ES-I3 (cell line): Measurements from ENCODE around the gene CEP112.
"Not testable (repeated sequence)": the region's sequence is repeated elsewhere in the genome, so short reads cannot be mapped to it uniquely, and the experiment has no call there.

Experiments used
- H3K36me3 ChIP-seq: 2 replicates; pipeline ENCODE4 v1.6.1; 2013; ENCODE audit warnings: mild to moderate bottlenecking, low read length, control low read depth, moderate library complexity; ENCODE audit not compliant: insufficient read depth
- H3K4me1 ChIP-seq: 2 replicates; pipeline ENCODE4 v1.6.1; 2013; ENCODE audit warnings: mild to moderate bottlenecking, control low read depth, low read length; ENCODE audit not compliant: insufficient read depth
- H3K9ac ChIP-seq: 2 replicates; pipeline ENCODE4 v1.6.1; 2013; ENCODE audit warnings: low read depth, mild to moderate bottlenecking, low read length, moderate library complexity
- H3K9me3 ChIP-seq: 2 replicates; pipeline ENCODE4 v1.6.1; 2013; ENCODE audit warnings: mild to moderate bottlenecking, low read length, moderate library complexity; ENCODE audit not compliant: control insufficient read depth, insufficient read depth

The CEP112 gene

GRCh38 chr17:66098040-66098439 is 93.9 kb downstream of the CEP112 start:
- Histone ChIP-seq H3K36me3 (no peaks in the 10 kb centered on the region), H3K9ac (no peak overlapping the region), H3K4me1 (no peaks in the 10 kb centered on the region), H3K9me3 (no peaks in the 10 kb centered on the region)

DNA sequence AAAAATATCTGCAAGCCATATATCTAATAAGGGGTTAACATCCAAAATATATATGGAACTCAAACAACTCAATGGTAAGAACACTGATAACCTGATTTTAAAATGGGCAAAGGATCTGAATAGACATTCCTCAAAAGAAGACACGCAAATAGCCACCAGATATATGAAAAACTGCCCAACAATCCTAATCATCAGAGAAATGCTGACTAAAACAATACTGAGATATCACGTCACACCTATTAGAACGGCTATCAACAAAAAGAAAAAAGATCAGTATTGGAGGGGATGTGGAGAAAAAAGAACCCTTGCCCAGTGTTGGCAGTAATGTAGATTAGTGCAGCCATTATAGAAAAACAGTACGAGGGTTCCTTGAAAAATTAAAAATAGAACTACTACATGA is 97.2 kb downstream of the CEP112 start:
- no peaks in the 10 kb centered on the region; the same call in 1 of the 2 replicates for H3K9me3 ChIP-seq
- no peak overlapping the region for H3K9ac ChIP-seq
- no peaks in the 10 kb centered on the region for H3K36me3 ChIP-seq
- no peaks in the 10 kb centered on the region for H3K4me1 ChIP-seq

- no peaks in the 10 kb centered on the region for H3K4me1 ChIP-seq
- peaks cover 4% of the 10 kb centered on the region for H3K9me3 ChIP-seq
- H3K36me3 ChIP-seq: 0 out of 2 replicates have a peak, but pooled peaks cover 4% of the 10 kb centered on the region
- H3K9ac ChIP-seq: no peak overlapping the region
Observed at GRCh38 chr17:66091445-66092080, 100.4 kb downstream of the CEP112 start.

- no peaks in the 10 kb centered on the region for H3K4me1 ChIP-seq
Observed at GRCh38 chr17:66089764-66090163, 102.2 kb downstream of the CEP112 start.

GRCh38 chr17:66088173-66088572 is 103.8 kb downstream of the CEP112 start:
- Histone ChIP-seq H3K4me1 (no peaks in the 10 kb centered on the region), H3K9ac (no peak overlapping the region), H3K9me3 (peaks cover 4% of the 10 kb centered on the region), H3K36me3 (0 out of 2 replicates have a peak, but pooled peaks cover 4% of the 10 kb centered on the region)

More at GRCh38 chr17:66089764-66090163, 102.2 kb downstream of the CEP112 start:
- Histone ChIP-seq H3K36me3 (0 out of 2 replicates have a peak, but pooled peaks cover 4% of the 10 kb centered on the region), H3K9ac (no peak overlapping the region), H3K9me3 (peaks cover 4% of the 10 kb centered on the region)

- Histone ChIP-seq H3K36me3 (0 out of 2 replicates have a peak, but pooled peaks cover 4% of the 10 kb centered on the region), H3K9me3 (peaks cover 4% of the 10 kb centered on the region), H3K9ac (no peak overlapping the region), H3K4me1 (no peaks in the 10 kb centered on the region)
Observed at GRCh38 chr17:66087073-66087472, 104.9 kb downstream of the CEP112 start.

GRCh38 chr17:66085221-66085620 is 106.7 kb downstream of the CEP112 start:
- peaks cover 4% of the 10 kb centered on the region for H3K9me3 ChIP-seq
- H3K36me3 ChIP-seq: 0 out of 2 replicates have a peak, but pooled peaks cover 4% of the 10 kb centered on the region
- no peaks in the 10 kb centered on the region for H3K4me1 ChIP-seq
- H3K9ac ChIP-seq: no peak overlapping the region

GRCh38 chr17:66080670-66081069 is 111.3 kb downstream of the CEP112 start:
- not testable (repeated sequence) for H3K9me3 ChIP-seq, H3K9ac ChIP-seq, H3K4me1 ChIP-seq, H3K36me3 ChIP-seq

DNA sequence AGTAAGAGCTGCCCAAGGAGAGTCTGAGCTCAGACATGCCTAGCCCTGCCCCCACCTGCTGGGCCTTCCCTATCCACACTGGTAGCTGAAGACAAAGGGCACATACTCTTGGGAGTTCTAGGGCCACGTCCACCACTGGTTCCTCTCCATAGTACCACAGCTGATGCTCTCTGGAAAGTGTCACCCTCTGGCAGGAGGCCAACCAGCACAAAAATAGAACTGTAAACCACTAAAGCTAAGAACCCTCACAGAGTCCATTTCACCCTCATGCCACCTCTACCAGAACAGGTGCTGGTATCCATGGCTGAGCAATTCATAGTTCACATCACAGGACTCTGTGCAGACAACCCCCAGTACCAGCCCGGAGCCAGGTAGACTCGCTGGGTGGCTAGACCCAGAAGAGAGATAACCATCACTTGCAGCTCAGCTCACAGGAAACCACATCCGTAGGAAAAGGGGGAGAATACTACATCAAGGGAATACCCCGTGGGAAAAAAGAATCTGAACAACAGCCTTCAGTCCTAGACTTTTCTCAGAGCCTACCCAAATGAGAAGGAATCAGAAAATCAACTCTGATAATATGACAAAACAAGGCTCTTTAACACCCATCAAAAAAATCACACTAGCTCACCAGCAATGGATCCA is 115.3 kb downstream of the CEP112 start:
- H3K9ac ChIP-seq: no peak overlapping the region
- no peaks in the 10 kb centered on the region for H3K4me1 ChIP-seq
- H3K9me3 ChIP-seq: no peaks in the 10 kb centered on the region; the same call in 1 of the 2 replicates
- no peaks in the 10 kb centered on the region for H3K36me3 ChIP-seq

DNA sequence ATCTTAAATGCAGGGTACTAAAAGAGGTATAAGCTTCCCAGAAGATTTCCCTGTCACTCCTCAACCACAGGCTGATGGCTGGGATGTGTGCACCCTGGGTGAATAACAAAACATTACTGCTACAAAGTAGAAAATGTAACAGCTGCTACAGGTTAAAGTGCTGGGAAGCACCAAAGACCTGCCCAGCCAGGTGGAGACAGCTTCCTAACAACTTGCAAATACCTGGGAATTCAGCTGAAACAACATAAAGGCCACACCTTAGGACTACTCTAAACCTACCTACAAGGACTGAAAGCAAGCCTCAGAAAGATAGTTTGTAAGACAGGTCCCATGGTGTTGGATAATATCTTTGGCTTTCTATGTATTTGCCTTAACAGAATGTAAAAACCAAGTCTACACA is 118.5 kb downstream of the CEP112 start:
- H3K9me3 ChIP-seq: no peaks in the 10 kb centered on the region
- H3K9ac ChIP-seq: no peak overlapping the region
- H3K36me3 ChIP-seq: no peaks in the 10 kb centered on the region
- H3K4me1 ChIP-seq: no peaks in the 10 kb centered on the region

- Histone ChIP-seq H3K9ac (no peak overlapping the region), H3K9me3 (no peaks in the 10 kb centered on the region), H3K36me3 (no peaks in the 10 kb centered on the region), H3K4me1 (no peaks in the 10 kb centered on the region)
Observed at GRCh38 chr17:66063686-66064085, 128.2 kb downstream of the CEP112 start.

GRCh38 chr17:66056148-66056547 is 135.8 kb downstream of the CEP112 start:
- Histone ChIP-seq H3K36me3 (no peaks in the 10 kb centered on the region), H3K9ac (no peak overlapping the region), H3K9me3 (no peaks in the 10 kb centered on the region), H3K4me1 (no peaks in the 10 kb centered on the region)

- Histone ChIP-seq H3K36me3 (no peaks in the 10 kb centered on the region), H3K9ac (no peak overlapping the region), H3K9me3 (peaks cover 2% of the 10 kb centered on the region; the same call in 1 of the 2 replicates), H3K4me1 (no peaks in the 10 kb centered on the region)
Observed at GRCh38 chr17:66054242-66054641, 137.7 kb downstream of the CEP112 start.

DNA sequence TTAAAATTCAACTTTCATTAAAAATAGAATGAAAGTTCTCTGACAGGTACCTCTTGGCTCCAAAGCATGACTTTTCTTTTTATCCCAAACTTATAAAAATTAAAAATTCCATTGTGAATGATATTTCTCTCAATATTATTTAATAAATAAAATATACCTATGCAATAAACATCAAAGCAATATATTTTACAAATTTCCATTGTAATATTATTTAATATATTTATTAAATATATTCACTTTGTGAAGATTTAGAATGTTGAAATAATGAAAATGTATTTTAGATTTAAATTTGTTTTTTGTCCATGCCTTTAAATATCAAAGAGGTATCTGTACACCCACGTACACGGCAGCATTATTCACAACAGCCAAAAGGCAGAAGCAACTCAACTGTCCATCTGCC is 147.8 kb downstream of the CEP112 start:
- H3K9ac ChIP-seq: no peak overlapping the region

GRCh38 chr17:66043419-66043818 is 148.5 kb downstream of the CEP112 start:
- H3K9ac ChIP-seq: no peak overlapping the region
- no peaks in the 10 kb centered on the region for H3K9me3 ChIP-seq
- no peaks in the 10 kb centered on the region for H3K36me3 ChIP-seq
- H3K4me1 ChIP-seq: no peaks in the 10 kb centered on the region

More for the DNA sequence above, 147.8 kb downstream of the CEP112 start:
- Histone ChIP-seq H3K36me3 (no peaks in the 10 kb centered on the region), H3K4me1 (no peaks in the 10 kb centered on the region), H3K9me3 (no peaks in the 10 kb centered on the region)
